IPS-20b (cell line): Measurements from ENCODE around the gene HPSE2.

Experiments used
- H3K27ac ChIP-seq: one replicate; pipeline ENCODE4 v1.5.1; 2013; ENCODE audit warnings: low read length
- H3K27me3 ChIP-seq: 2 replicates; pipeline ENCODE4 v1.6.1; 2013; ENCODE audit warnings: mild to moderate bottlenecking, low read length, inconsistent platforms; ENCODE audit not compliant: insufficient read depth
- H3K36me3 ChIP-seq: 2 replicates; pipeline ENCODE4 v1.6.1; 2013; ENCODE audit warnings: low read depth, mild to moderate bottlenecking, inconsistent platforms, low read length, moderate library complexity; ENCODE audit not compliant: insufficient read depth
- H3K4me1 ChIP-seq: 2 replicates; pipeline ENCODE4 v1.6.1; 2013; ENCODE audit warnings: mild to moderate bottlenecking, control low read depth, inconsistent platforms, low read length, moderate library complexity; ENCODE audit not compliant: insufficient read depth
- H3K4me3 ChIP-seq: 2 replicates; pipeline ENCODE4 v1.5.1; 2013; ENCODE audit warnings: mild to moderate bottlenecking, low read length, inconsistent platforms
- H3K9ac ChIP-seq: 2 replicates; pipeline ENCODE4 v1.6.1; 2013; ENCODE audit warnings: low read depth, mild to moderate bottlenecking, inconsistent platforms, low read length, moderate library complexity
- H3K9me3 ChIP-seq: 2 replicates; pipeline ENCODE4 v1.6.1; 2013; ENCODE audit warnings: mild to moderate bottlenecking, low read depth, low read length, inconsistent platforms; ENCODE audit not compliant: insufficient read depth

Gene HPSE2

DNA sequence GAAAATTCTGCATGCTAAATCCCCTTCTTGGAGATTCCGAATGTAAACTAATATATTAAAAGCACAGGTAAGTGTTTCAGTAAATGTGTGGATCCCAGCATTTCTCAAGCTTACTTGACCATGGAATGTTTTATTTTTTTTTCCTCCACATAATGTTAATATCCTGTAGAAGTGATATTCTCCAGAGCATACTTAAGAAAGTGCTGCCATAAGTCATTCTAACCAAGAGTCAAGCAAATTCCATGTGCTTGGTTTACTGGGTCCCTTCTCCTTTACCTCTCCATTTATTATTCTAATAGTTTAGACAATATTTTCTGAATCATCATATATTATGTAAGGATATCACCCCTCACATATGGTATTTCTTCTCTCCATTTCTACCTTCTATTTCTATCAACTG, 522.1 kb downstream of the HPSE2 start:
- Histone ChIP-seq H3K27me3 (no peaks in the 10 kb centered on the region), H3K4me1 (no peaks in the 10 kb centered on the region), H3K4me3 (no peak overlapping the region), H3K9me3 (no peaks in the 10 kb centered on the region), H3K27ac (no peak overlapping the region), H3K9ac (no peak overlapping the region), H3K36me3 (no peaks in the 10 kb centered on the region)

DNA sequence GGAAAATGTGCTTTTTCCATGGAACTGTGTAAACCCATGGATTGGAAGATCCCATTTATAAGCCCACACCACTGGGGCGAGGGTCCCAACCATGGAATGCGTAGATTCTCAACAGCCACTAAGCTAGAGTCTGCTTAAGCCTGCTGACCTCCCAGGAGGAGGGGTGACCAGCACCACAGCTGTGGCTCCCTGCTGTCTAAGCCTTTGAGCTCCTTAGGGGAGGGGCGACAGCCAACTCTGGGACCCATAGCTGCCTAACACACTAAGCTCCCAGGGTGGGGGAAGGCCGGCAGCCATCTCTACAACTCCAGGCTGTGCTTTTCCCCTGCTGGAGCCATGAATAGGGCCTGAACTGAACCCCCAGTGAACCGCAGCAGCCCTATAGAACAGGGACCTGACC, 539.1 kb downstream of the HPSE2 start:
- H3K4me3 ChIP-seq, result no peak overlapping the region
- no peak overlapping the region for H3K27ac ChIP-seq
- no peaks in the 10 kb centered on the region for H3K27me3 ChIP-seq
- peaks cover 4% of the 10 kb centered on the region; the same call in 1 of the 2 replicates for H3K4me1 ChIP-seq
- no peaks in the 10 kb centered on the region for H3K9me3 ChIP-seq
- no peaks in the 10 kb centered on the region for H3K36me3 ChIP-seq
- no peak overlapping the region for H3K9ac ChIP-seq

DNA sequence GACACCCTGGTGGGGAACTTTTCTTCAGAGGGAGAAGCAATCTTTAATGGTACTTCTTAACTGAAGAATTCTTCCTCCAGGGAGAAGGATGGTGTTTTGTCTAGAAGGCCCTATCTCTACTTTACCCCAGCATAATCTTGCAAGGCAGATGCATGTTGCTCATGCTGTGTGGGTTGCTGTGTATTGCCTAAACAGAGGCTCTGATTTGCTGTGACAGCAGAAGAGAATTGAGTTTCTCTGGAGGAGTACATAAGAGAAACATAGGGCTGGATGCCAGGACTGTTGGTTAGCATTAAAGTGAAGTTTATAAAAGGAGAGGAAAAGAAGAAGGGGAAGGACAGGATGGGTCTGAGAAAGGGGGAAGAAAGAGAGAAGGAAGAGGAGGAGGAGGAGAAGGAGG, 540.8 kb downstream of the HPSE2 start:
- Histone ChIP-seq H3K36me3 (no peaks in the 10 kb centered on the region), H3K4me1 (peaks cover 4% of the 10 kb centered on the region; the same call in 1 of the 2 replicates), H3K9ac (no peak overlapping the region), H3K27ac (no peak overlapping the region), H3K9me3 (no peaks in the 10 kb centered on the region), H3K4me3 (no peak overlapping the region), H3K27me3 (no peaks in the 10 kb centered on the region)

DNA sequence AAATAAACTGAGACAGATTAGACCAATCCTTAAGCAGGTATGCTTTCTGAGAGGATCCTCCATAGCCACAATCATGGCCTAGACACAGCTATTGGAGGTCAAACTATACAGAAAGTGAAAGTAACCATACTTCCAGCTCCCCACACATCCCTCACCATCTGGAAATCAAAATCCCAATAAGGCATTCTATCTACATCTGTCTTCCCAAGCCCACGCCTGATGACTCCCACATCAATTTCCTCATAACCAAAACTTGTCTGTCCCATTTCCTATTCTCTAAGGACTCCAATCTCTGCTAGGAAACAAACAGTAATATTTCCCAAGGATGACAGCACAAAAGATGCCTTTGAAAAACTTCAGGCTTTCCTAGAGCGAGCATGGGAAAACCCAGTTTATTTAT, 541.6 kb downstream of the HPSE2 start:
- Histone ChIP-seq H3K9me3 (no peaks in the 10 kb centered on the region), H3K27ac (no peak overlapping the region), H3K9ac (no peak overlapping the region), H3K4me1 (peaks cover 4% of the 10 kb centered on the region; the same call in 1 of the 2 replicates), H3K36me3 (no peaks in the 10 kb centered on the region), H3K4me3 (no peak overlapping the region), H3K27me3 (no peaks in the 10 kb centered on the region)

DNA sequence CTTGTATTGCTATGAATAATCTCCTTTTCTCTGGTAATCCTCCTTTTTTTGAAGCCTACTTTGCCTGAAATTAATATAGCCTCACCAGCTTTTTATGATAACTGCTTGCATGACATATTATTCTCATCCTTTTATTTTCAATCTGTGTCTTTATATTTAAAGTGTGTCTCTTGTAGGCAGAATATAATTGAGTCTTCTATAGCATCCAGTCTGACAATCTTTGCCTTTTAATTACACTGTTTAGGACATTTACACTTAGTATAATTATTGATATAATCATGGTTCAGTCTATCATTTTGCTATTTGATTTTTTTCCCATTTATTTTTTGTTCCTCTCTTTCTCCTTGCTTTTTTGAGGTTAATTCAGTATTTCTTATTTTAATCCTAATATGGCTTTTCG, 548.0 kb downstream of the HPSE2 start:
- Histone ChIP-seq H3K4me1 (no peaks in the 10 kb centered on the region), H3K36me3 (no peaks in the 10 kb centered on the region), H3K4me3 (no peak overlapping the region), H3K9me3 (peaks cover 14% of the 10 kb centered on the region; the same call in 1 of the 2 replicates), H3K27ac (no peak overlapping the region), H3K9ac (no peak overlapping the region), H3K27me3 (no peaks in the 10 kb centered on the region)

DNA sequence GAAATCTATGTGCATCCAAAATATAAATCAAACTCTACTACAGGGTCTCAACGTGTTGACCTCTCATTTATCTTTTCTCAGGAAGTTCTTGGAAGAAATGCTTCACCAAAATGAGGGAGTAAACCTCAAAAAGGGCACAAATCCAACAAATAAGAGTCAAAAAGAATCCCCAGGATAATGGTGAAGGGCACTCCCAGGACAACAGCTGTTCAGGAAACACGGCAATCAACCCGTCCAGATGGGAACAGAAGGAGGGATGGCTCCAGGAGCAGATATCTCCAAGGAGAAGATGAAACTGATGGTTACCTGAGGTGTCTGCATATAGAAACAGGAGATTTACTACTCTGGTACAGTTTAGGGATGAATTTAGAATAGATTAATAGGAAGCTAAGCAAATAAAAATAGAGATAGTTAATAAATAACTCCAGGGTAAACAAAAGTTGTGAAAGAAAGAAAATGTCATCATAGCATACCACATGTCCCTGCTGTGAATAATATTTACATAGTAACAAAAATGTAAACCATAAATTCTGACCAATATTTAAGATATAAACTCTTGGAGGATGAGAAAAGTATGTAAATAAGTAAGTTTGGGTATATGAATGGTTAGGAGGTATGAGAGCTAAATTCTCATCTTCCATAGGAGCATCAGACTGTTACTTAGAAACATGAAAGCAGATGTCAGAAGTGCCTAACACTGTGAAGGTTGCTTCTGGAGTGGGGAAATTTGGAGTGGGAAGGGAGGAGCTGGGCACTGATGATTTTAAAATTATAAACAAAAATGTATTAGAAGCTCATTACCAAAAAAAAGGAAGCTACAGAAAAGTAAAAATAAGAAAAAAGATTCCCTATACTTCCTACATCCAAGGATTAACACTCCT, 551.4 kb downstream of the HPSE2 start:
- no peak overlapping the region for H3K4me3 ChIP-seq
- H3K9ac ChIP-seq, result no peak overlapping the region
- no peak overlapping the region for H3K27ac ChIP-seq
- no peaks in the 10 kb centered on the region for H3K36me3 ChIP-seq
- peaks cover 14% of the 10 kb centered on the region; the same call in 1 of the 2 replicates for H3K9me3 ChIP-seq
- H3K27me3 ChIP-seq, result no peaks in the 10 kb centered on the region
- H3K4me1 ChIP-seq, result no peaks in the 10 kb centered on the region

DNA sequence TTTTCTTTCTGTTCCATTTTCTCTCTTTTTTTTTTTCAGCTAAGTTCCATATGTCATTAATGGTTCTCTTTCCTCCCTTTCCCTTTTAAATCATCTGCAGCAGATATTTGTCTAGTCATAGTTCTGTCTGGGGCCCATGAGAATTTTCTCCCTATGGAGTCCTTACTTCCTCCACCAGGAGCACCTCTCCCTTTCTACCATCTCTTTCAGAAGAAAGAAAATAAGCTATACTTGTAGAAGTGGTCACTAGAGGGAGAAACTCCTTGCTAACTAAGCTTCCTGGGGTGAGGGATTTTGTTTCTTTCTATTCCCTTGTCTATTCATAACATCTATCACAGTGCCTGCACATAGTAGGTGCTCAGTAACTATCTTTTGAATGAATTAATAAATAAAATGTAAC, 558.8 kb downstream of the HPSE2 start:
- Histone ChIP-seq H3K4me3 (no peak overlapping the region), H3K9ac (no peak overlapping the region), H3K9me3 (no peaks in the 10 kb centered on the region), H3K27ac (no peak overlapping the region), H3K4me1 (peaks cover 12% of the 10 kb centered on the region; the same call in 1 of the 2 replicates), H3K36me3 (no peaks in the 10 kb centered on the region), H3K27me3 (no peaks in the 10 kb centered on the region)

DNA sequence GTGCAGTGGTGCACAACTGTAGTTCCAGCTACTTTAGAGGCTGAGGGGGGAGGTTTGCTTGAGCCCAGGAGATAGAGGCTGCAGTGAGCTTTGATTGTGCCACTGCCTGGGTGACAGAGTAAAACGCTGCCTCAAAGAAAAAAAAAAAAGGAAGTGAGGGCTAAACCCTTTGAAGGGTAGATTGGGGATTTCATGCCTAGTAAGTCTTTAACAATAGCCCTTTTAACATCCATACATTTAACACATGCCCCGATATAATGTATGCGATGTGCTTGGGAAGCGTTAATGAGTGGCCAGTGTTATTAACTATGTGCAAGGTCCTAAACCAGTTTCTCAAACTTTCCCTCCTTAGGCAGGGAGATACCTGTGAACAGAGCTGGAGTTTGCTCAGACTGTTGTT, 559.8 kb downstream of the HPSE2 start:
- H3K27ac ChIP-seq, result no peak overlapping the region
- no peaks in the 10 kb centered on the region for H3K36me3 ChIP-seq
- H3K9me3 ChIP-seq, result no peaks in the 10 kb centered on the region
- peaks cover 20% of the 10 kb centered on the region; the same call in 1 of the 2 replicates for H3K4me1 ChIP-seq
- no peak overlapping the region for H3K9ac ChIP-seq
- no peak overlapping the region for H3K4me3 ChIP-seq
- no peaks in the 10 kb centered on the region for H3K27me3 ChIP-seq

DNA sequence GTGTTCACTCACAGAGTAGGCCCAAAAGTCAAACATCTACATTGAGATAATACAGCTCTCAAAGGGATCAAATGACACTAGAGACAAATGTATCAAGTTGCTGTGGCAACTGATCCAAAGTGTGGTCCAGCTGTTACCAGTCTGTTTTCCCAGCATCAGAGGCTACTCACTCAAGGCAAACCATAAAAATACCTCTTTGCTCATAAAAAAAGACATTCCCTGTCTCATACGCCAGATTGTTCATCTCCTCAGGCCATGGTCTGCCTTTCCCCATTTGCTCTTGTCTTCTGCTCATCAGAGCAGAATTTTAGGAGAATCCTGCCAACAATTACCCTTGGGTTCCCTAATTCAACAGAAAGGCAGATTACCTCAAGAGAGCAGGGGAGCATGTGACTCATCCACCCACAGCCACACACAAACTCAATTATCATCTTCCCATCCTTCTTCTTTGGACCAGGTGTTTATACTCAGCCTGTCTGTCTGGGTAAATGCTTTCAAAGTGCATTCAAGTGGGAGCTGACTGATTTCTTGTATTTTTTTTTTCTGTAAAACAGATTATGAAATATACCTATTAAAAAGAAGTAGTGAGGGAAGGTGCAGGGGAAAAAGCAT, 562.4 kb downstream of the HPSE2 start:
- H3K4me3 ChIP-seq, result no peak overlapping the region
- no peaks in the 10 kb centered on the region for H3K27me3 ChIP-seq
- H3K9ac ChIP-seq, result no peak overlapping the region
- H3K9me3 ChIP-seq, result no peaks in the 10 kb centered on the region
- H3K4me1 ChIP-seq, result peaks cover 22% of the 10 kb centered on the region; the same call in 1 of the 2 replicates
- no peak overlapping the region for H3K27ac ChIP-seq
- H3K36me3 ChIP-seq, result no peaks in the 10 kb centered on the region

DNA sequence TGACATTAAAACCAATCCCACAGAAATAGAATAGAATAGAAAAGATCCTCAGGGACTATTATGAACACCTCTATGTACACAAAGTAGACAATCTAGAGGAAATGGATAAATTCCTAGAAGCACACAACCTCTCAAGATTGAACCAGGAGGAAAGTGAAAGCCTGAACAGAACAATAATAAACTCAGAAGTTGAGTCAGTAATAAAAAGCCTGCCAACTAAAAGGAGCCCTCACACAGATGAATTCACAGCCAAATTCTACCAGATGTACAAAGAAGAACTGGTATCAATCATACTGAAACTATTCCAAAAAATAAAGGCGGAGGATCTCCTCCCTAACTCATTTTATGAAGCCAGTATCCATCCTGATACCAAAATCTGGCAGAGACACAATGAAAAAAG, 568.6 kb downstream of the HPSE2 start:
- no peaks in the 10 kb centered on the region for H3K27me3 ChIP-seq
- no peak overlapping the region for H3K9ac ChIP-seq
- H3K27ac ChIP-seq, result no peak overlapping the region
- peaks cover 18% of the 10 kb centered on the region; the same call in 1 of the 2 replicates for H3K9me3 ChIP-seq
- no peak overlapping the region for H3K4me3 ChIP-seq
- peaks cover 11% of the 10 kb centered on the region; the same call in 1 of the 2 replicates for H3K4me1 ChIP-seq
- no peaks in the 10 kb centered on the region for H3K36me3 ChIP-seq

DNA sequence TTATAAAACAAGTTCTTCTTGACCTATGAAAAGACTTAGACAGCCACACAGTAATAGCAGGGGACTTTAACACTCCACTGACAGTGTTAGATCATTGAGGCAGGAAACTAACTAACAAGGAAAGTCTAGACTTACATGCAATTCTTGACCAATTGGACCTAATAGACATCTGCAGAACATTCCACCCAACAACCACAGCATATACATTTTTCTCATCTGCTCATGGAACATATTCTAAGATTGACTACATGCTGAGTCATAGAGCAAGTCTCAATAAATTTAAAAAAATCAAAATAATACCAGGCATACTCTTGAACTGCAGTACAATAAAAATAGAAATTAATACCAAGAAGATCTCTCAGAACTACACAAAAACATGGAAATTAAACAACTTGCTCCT, 569.4 kb downstream of the HPSE2 start:
- no peaks in the 10 kb centered on the region for H3K27me3 ChIP-seq
- H3K4me1 ChIP-seq, result peaks cover 4% of the 10 kb centered on the region; the same call in 1 of the 2 replicates
- H3K4me3 ChIP-seq, result no peak overlapping the region
- no peak overlapping the region for H3K9ac ChIP-seq
- H3K27ac ChIP-seq, result no peak overlapping the region
- H3K9me3 ChIP-seq, result peaks cover 18% of the 10 kb centered on the region; the same call in 1 of the 2 replicates
- no peaks in the 10 kb centered on the region for H3K36me3 ChIP-seq
